Activated naive CD4-positive, alpha-beta T cell treated with anti-CD3 and anti-CD28 coated beads, Interleukin-2, amount 50 U/mL, for 24 hours (primary cell): ENCODE measurements around the gene KRTAP10-5.
"Not testable (repeated sequence)": the region's sequence is repeated elsewhere in the genome, so short reads cannot be mapped to it uniquely, and the experiment has no call there.

Experiments used
- H3K27ac Mint-ChIP-seq: one replicate; pipeline ENCODE4 v1.8.0; 2021; ENCODE audit warnings: mild to moderate bottlenecking, mixed read lengths
- H3K27me3 Mint-ChIP-seq: one replicate; pipeline ENCODE4 v1.8.0; 2021; ENCODE audit warnings: mixed read lengths
- H3K36me3 Mint-ChIP-seq: one replicate; pipeline ENCODE4 v1.8.0; 2021; ENCODE audit warnings: mixed read lengths
- H3K4me1 Mint-ChIP-seq: one replicate; pipeline ENCODE4 v1.8.0; 2021; ENCODE audit warnings: mixed read lengths
- H3K4me3 Mint-ChIP-seq: one replicate; pipeline ENCODE4 v1.8.0; 2021; ENCODE audit warnings: mild to moderate bottlenecking, mixed read lengths
- H3K9me3 Mint-ChIP-seq: one replicate; pipeline ENCODE4 v1.8.0; 2021; ENCODE audit warnings: mixed read lengths

Gene KRTAP10-5

DNA sequence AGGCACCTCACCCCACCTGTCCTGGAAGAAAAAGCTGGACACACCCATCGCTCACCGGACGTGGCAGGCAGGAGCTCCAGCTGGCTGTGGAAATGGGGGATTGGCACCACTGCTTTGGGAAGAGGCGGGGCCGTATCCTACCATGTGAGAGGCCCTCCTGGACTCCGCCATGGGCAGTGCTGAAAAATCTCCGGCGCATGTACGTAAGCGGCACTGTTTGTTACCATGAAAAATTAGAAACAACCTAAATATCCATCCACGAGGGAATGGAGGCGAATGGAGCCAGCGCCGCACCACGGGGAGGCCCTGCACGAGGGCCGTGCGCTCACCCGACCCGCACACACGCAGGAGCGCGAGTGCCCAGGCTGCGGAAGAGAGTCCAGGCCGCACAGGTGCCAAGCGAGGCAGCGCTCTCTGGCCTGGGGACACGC is 34.6 kb upstream of the KRTAP10-5 start:
- Mint-ChIP-seq H3K27me3 (no peaks in the 10 kb centered on the region), H3K9me3 (peaks cover 13% of the 10 kb centered on the region), H3K36me3 (peaks cover 10% of the 10 kb centered on the region), H3K4me3 (no peak overlapping the region), H3K4me1 (peaks cover 53% of the 10 kb centered on the region), H3K27ac (no peak overlapping the region)

GRCh38 chr21:44614161-44614631 is 33.8 kb upstream of the KRTAP10-5 start:
- Mint-ChIP-seq H3K4me1 (peaks cover 45% of the 10 kb centered on the region), H3K27me3 (no peaks in the 10 kb centered on the region), H3K36me3 (peaks cover 8% of the 10 kb centered on the region), H3K4me3 (no peak overlapping the region), H3K27ac (no peak overlapping the region), H3K9me3 (peaks cover 13% of the 10 kb centered on the region)

DNA sequence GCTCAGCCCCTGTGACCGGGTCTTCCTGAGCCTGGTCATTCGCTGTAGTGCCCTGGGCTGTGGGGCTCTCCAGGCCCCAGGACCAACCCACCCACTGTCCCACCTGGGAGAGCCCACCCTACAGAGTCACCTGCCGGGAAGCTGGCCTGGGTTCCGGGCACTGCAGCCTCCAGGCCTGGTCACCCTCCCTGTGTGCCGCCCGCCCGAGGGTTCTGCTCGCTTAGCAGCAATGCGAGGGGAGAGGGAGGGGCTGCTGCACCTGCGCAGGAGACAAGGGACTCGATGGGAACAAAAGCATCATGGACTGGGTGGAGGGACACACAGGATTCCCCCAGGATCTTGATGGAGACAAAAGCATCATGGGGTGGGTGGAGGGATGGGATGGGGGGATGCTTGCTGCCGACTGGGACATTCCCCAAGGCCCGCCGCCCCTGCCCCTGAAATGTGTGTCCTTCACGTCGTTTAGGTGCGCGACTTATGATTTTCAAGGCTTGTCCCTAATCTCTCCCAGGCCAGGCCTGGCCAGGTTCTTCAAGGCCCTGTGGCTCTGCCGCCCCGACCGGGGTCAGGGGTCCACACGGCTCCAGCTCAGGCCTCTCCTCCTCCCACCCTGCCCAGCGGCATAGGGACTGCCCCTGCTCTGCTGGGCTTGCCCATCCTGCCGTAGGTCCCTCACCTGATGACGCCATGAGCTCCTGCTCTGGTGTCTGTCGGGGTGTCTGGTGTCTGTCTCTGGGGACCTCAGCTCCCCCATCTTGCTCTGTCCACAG is 33.2 kb upstream of the KRTAP10-5 start:
- Mint-ChIP-seq H3K4me1 (peaks cover 39% of the 10 kb centered on the region), H3K27ac (no peak overlapping the region), H3K4me3 (no peak overlapping the region), H3K9me3 (peaks cover 14% of the 10 kb centered on the region), H3K36me3 (peaks cover 7% of the 10 kb centered on the region), H3K27me3 (no peaks in the 10 kb centered on the region)

GRCh38 chr21:44612669-44613229 is 32.3 kb upstream of the KRTAP10-5 start:
- H3K9me3 Mint-ChIP-seq = peaks cover 14% of the 10 kb centered on the region
- no peaks in the 10 kb centered on the region for H3K27me3 Mint-ChIP-seq
- H3K27ac Mint-ChIP-seq = no peak overlapping the region
- H3K4me1 Mint-ChIP-seq = peaks cover 31% of the 10 kb centered on the region
- peaks cover 7% of the 10 kb centered on the region for H3K36me3 Mint-ChIP-seq
- no peak overlapping the region for H3K4me3 Mint-ChIP-seq

DNA sequence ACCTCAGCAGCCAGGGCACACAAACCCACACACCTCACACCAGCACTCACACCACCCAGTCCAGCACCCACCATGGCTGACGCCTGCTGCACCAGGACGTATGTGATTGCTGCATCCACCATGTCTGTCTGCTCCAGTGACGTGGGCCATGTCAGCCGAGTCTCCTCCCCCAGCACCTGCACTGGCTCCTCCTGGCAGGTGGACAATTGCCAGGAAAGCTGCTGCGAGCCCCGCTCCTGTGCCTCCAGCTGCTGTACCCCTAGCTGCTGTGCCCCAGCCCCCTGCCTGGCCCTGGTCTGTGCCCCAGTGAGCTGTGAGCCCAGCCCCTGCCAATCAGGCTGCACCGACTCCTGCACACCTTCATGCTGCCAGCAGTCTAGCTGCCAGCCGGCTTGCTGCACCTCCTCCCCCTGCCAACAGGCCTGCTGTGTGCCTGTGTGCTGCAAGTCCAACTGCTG is 31.7 kb upstream of the KRTAP10-5 start, which contains the start of gene KRTAP10-8:
KRTAP10-8 (plus strand) TSS at position 51 of the 458 bp plus-strand sequence; CDS start at position 73, 22 bp downstream.
- H3K36me3 Mint-ChIP-seq = peaks cover 7% of the 10 kb centered on the region
- H3K27ac Mint-ChIP-seq = no peak within 1 kb of the TSS
- H3K27me3 Mint-ChIP-seq = no peaks in the 10 kb centered on the region
- H3K4me3 Mint-ChIP-seq = no peak within 1 kb of the TSS
- H3K9me3 Mint-ChIP-seq = peaks cover 14% of the 10 kb centered on the region
- peaks cover 24% of the 10 kb centered on the region for H3K4me1 Mint-ChIP-seq

- H3K4me3 Mint-ChIP-seq = no peak overlapping the region
- peaks cover 7% of the 10 kb centered on the region for H3K36me3 Mint-ChIP-seq
- peaks cover 14% of the 10 kb centered on the region for H3K9me3 Mint-ChIP-seq
- no peak overlapping the region for H3K27ac Mint-ChIP-seq
- no peaks in the 10 kb centered on the region for H3K27me3 Mint-ChIP-seq
- peaks cover 19% of the 10 kb centered on the region for H3K4me1 Mint-ChIP-seq
These were observed 31.1 kb upstream of the KRTAP10-5 start for GRCh38 chr21:44611551-44611950.

DNA sequence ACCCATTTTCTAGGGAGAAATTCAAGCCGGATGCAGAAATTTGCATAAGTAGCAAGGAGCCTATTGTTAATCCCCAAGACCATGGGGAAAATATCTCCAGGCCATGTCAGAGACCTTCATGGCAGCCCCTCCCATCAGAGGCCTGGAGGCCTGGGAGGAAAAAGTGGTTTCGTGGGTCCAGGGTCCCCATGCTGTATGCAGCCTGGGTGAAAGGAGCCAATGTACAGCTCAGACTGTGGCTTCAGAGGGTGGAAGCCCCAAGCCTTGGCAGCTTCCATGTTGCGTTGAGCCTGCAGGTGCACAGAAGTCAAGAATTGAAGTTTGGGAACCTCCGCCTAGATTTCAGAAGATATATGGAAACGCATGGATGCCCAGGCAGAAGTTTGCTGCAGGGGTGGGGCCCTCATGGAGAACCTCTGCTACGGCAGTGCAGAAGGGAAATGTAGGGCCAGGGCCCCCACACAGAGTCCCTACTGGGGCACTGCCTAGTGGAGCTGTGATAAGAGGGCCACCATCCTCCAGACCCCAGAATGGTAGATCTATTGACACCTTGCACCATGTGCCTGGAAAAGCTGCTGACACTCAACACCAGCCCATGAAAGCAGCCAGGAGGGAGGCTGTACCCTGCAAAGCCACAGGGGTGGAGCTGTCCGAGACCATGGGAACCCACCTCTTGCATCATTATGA is 29.9 kb upstream of the KRTAP10-5 start:
- H3K4me3 Mint-ChIP-seq, H3K27ac Mint-ChIP-seq: not testable (repeated sequence)
- peaks cover 14% of the 10 kb centered on the region for H3K9me3 Mint-ChIP-seq

GRCh38 chr21:44609193-44609592 is 28.8 kb upstream of the KRTAP10-5 start:
- Mint-ChIP-seq H3K4me3 (no peak overlapping the region), H3K4me1 (peaks cover 5% of the 10 kb centered on the region), H3K27me3 (no peaks in the 10 kb centered on the region), H3K9me3 (peaks cover 14% of the 10 kb centered on the region), H3K36me3 (peaks cover 7% of the 10 kb centered on the region), H3K27ac (no peak overlapping the region)

More for the DNA sequence above, 29.9 kb upstream of the KRTAP10-5 start:
- not testable (repeated sequence) for H3K36me3 Mint-ChIP-seq, H3K4me1 Mint-ChIP-seq, H3K27me3 Mint-ChIP-seq

DNA sequence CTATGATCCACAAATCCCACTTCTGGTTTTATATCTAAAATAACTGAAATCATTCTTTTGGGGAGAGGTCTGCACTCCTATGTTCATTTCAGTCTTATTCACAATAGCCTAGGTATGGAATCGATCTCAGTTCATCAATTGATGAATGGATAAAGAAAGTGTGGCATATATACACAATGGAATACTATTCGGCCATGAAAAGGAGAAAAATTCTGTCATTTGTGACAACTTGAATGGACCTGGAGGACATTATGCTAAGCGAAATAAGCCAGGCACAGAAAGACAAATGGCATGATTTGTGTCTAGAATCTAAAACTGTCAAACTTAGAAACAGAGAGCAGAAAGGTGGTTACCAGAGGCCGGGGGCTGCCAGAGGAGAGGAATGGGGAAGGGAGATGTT is 26.1 kb upstream of the KRTAP10-5 start:
- Mint-ChIP-seq H3K27me3 (no peaks in the 10 kb centered on the region), H3K9me3 (peaks cover 14% of the 10 kb centered on the region), H3K36me3 (peaks cover 7% of the 10 kb centered on the region), H3K4me1 (no peaks in the 10 kb centered on the region), H3K4me3 (no peak overlapping the region), H3K27ac (no peak overlapping the region)

DNA sequence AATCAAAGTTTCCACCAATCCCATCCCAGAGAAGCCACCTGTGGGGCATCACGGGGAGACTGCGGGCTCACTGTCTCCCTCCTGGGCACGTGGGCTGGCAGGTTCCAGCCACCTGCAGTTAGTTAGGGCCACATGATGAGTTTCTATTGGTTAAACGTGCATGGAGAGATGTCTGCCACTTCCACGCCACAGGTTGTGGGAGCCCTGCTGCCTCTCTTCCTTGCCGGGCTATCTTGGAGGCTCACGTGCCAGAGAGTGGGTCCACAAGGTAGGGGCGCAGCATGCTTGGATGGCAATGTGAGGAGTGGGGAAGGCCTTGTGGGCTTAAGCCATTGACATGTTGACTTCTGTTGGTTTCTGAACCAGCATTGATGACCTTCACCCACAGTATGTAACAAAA is 23.5 kb upstream of the KRTAP10-5 start:
- Mint-ChIP-seq H3K9me3 (peaks cover 3% of the 10 kb centered on the region), H3K27me3 (no peaks in the 10 kb centered on the region), H3K27ac (no peak overlapping the region), H3K4me3 (no peak overlapping the region), H3K36me3 (peaks cover 2% of the 10 kb centered on the region), H3K4me1 (no peaks in the 10 kb centered on the region)

- H3K4me1 Mint-ChIP-seq = no peaks in the 10 kb centered on the region
- no peak overlapping the region for H3K27ac Mint-ChIP-seq
- no peaks in the 10 kb centered on the region for H3K27me3 Mint-ChIP-seq
- H3K9me3 Mint-ChIP-seq = no peaks in the 10 kb centered on the region
- H3K4me3 Mint-ChIP-seq = no peak overlapping the region
- H3K36me3 Mint-ChIP-seq = peaks cover 1% of the 10 kb centered on the region
These were observed 22.9 kb upstream of the KRTAP10-5 start for GRCh38 chr21:44603109-44603875.

GRCh38 chr21:44602463-44602850 is 22.1 kb upstream of the KRTAP10-5 start:
- peaks cover 1% of the 10 kb centered on the region for H3K36me3 Mint-ChIP-seq
- H3K27me3 Mint-ChIP-seq = no peaks in the 10 kb centered on the region
- H3K27ac Mint-ChIP-seq = no peak overlapping the region
- no peaks in the 10 kb centered on the region for H3K4me1 Mint-ChIP-seq
- no peak overlapping the region for H3K4me3 Mint-ChIP-seq
- no peaks in the 10 kb centered on the region for H3K9me3 Mint-ChIP-seq

GRCh38 chr21:44601596-44602462 is 21.4 kb upstream of the KRTAP10-5 start:
- H3K27me3 Mint-ChIP-seq = no peaks in the 10 kb centered on the region
- no peak overlapping the region for H3K27ac Mint-ChIP-seq
- no peaks in the 10 kb centered on the region for H3K4me1 Mint-ChIP-seq
- H3K9me3 Mint-ChIP-seq = no peaks in the 10 kb centered on the region
- H3K36me3 Mint-ChIP-seq = peaks cover 1% of the 10 kb centered on the region
- H3K4me3 Mint-ChIP-seq = no peak overlapping the region

DNA sequence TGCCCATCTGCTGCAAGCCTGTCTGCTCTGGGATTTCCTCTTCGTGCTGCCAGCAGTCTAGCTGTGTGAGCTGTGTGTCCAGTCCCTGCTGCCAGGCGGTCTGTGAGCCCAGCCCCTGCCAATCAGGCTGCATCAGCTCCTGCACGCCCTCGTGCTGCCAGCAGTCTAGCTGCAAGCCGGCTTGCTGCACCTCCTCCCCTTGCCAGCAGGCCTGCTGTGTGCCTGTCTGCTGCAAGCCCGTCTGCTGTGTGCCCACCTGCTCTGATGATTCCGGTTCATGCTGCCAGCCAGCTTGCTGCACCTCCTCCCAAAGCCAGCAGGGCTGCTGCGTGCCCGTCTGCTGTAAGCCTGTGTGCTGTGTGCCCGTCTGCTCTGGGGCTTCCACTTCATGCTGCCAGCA is 20.7 kb upstream of the KRTAP10-5 start:
- not testable (repeated sequence) for H3K4me1 Mint-ChIP-seq, H3K36me3 Mint-ChIP-seq, H3K9me3 Mint-ChIP-seq, H3K27me3 Mint-ChIP-seq, H3K27ac Mint-ChIP-seq, H3K4me3 Mint-ChIP-seq
